ENCODE data around the gene CNN2. TPM values are rescaled to one million over a fixed set of nuclear protein-coding genes. Genes with fewer than 3 reads are reported as not detected.

The CNN2 gene
- 68.4 TPM for polyA plus RNA-seq (2012; ENCODE audit: missing spikeins)

DNA sequence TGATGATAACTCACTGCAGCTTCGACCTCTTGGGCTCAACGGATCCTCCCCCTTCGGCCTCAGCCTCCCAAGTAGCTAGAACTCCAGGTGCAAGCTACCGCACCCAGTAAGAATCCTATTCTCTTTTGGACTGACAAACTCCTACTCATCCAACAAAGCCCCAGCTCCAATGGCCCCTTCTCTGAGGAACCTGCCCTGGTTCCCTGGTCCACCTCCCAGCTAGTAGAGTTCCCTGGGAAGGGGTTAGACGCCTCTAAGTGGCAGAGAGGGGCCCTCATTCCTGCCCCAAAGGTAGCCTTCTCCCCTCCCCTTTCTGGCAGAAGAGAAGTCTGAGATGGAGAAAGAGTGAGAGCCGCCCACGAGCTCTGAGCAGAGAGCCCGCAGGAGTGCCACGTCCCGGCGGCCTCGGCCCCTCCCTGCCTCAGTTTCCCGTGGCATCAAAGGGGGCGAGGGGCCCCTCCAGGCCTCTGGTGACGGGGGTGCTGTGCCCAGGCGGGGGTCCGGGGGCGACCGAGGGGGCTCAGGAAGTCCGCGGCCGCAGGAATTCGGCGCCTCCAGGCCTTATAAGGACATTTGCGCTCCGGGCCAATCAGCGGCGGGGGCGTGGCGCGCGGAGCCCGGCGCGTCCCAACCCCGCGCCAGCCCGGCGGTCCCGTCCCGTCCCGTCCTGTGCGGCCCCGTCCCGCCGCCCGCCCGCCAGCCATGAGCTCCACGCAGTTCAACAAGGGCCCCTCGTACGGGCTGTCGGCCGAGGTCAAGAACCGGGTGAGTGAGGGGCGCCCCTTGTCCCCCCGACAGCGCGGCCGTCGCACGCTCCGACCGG is at the start of gene CNN2:
Gene CNN2, plus strand, starts transcription at position 649 of the 823 bp plus-strand sequence. Its CDS starts 54 bp downstream, at position 703.
- FAIRE-seq (peak; percentile 92), DNase-seq (ENCODE audit: insufficient read length) (peak; percentile 89)
- TF ChIP-seq TAF1 (IDR thresholded peaks at IDR 0.05; ENCODE audit: borderline replicate concordance, low read depth, low read length) (peak; percentile 53; the same call in 1 of the 2 replicates), POLR2A (IDR thresholded peaks at IDR 0.05; ENCODE audit: low read depth, low read length) (peak; percentile 72; the same call in 1 of the 2 replicates), POLR2AphosphoS5 (IDR thresholded peaks at IDR 0.05; ENCODE audit: low read depth, low read length) (no peak)

GRCh38 chr19:977058-977464 is 49.3 kb upstream of the CNN2 start:
- no peak for TF ChIP-seq TAF1 (IDR thresholded peaks at IDR 0.05; ENCODE audit: borderline replicate concordance, low read depth, low read length)
- TF ChIP-seq POLR2AphosphoS5 (IDR thresholded peaks at IDR 0.05; ENCODE audit: low read depth, low read length), result no peak
- TF ChIP-seq POLR2A (IDR thresholded peaks at IDR 0.05; ENCODE audit: low read depth, low read length), result no peak
- DNase-seq (ENCODE audit: insufficient read length), result no peak
- no peak for FAIRE-seq

GRCh38 chr19:979318-979741 is 47.1 kb upstream of the CNN2 start:
- DNase-seq (ENCODE audit: insufficient read length) (no peak), FAIRE-seq (peak; percentile 68)
- TF ChIP-seq POLR2AphosphoS5 (IDR thresholded peaks at IDR 0.05; ENCODE audit: low read depth, low read length), result no peak
- TF ChIP-seq POLR2A (IDR thresholded peaks at IDR 0.05; ENCODE audit: low read depth, low read length), result no peak
- no peak for TF ChIP-seq TAF1 (IDR thresholded peaks at IDR 0.05; ENCODE audit: borderline replicate concordance, low read depth, low read length)

- peak; percentile 40 for FAIRE-seq
Measured at GRCh38 chr19:980133-980998, 46.0 kb upstream of the CNN2 start.

DNA sequence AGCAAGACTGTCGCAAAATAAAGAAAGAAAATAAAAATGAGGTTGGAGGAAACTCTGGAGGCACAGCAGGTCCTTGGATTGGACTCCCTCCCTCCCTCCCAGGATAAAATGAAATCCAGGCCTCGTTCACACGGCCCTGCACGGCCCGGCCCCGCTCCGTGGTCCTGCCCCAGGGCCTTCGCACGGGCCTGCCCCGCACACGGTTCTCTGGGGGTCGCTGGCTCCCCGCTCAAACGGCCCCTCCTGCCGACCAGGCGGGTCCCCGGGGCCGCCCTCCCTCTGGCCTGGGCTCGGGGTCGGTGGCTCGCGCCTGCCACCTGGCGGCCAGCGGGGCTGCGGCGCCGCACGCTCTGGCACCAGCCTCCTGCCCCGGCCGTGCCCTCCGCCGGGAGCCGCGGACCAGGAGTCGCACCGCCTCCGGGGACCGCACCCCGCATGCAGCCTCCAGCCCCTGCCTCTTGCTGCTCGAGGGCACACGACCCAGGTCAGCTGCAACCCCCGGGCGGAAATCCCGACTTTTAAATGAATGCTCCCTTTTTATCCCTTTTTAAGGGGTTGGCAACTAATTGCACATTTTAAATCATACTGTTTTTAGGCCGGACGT is 43.7 kb upstream of the CNN2 start:
- peak; percentile 86 for FAIRE-seq
- peak; percentile 99 for DNase-seq (ENCODE audit: insufficient read length)
- no peak for TF ChIP-seq TAF1 (IDR thresholded peaks at IDR 0.05; ENCODE audit: borderline replicate concordance, low read depth, low read length)

More at GRCh38 chr19:980133-980998, 46.0 kb upstream of the CNN2 start:
- TF ChIP-seq TAF1 (IDR thresholded peaks at IDR 0.05; ENCODE audit: borderline replicate concordance, low read depth, low read length), result no peak
- TF ChIP-seq POLR2A (IDR thresholded peaks at IDR 0.05; ENCODE audit: low read depth, low read length), result no peak
- no peak for TF ChIP-seq POLR2AphosphoS5 (IDR thresholded peaks at IDR 0.05; ENCODE audit: low read depth, low read length)
- no peak for DNase-seq (ENCODE audit: insufficient read length)

DNA sequence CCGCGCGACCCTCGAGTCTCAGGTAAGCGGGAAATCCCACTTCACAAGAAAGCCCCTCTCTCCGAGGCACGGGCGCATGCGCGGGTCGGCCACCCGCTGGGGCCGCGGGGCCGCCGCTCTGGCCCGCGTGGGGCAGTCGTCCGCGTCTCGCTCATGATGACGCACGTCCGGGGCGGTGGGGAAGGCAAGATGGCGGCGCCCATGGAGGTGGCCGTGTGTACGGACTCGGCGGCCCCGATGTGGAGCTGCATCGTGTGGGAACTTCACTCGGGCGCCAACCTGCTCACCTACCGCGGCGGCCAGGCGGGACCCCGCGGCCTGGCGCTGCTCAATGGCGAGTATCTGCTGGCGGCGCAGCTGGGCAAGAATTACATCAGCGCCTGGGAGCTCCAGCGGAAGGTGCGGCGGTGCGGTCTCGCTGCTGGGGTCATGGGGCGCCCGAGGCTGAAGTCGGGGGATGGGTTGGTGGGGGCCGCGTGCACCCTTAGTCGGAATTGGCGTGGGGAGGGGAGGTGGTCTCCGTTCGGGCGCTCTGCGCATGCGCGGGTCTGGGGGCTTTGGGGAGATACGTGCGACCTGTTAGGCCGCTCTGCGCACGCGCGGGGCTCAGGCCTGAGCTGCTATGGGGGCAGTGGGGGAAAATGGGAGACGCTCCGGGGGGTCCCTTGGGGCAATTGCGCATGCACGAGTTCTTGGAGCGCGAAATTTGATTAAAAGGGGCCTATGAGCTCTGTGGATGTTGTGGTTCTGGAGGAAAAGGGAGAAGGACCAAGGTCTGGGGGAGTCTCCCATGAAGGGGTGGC is 42.0 kb upstream of the CNN2 start, which contains the start of gene WDR18:
Gene WDR18, plus strand, starts transcription at position 181 of the 803 bp plus-strand sequence. Its CDS starts 9 bp downstream, at position 190.
- TF ChIP-seq POLR2A (IDR thresholded peaks at IDR 0.05; ENCODE audit: low read depth, low read length), result peak; percentile 66; the same call in 1 of the 2 replicates
- peak; percentile 33; the same call in 1 of the 2 replicates for TF ChIP-seq TAF1 (IDR thresholded peaks at IDR 0.05; ENCODE audit: borderline replicate concordance, low read depth, low read length)
- 0 out of 2 replicates have a peak, but pooled peaks have one; percentile 43 for TF ChIP-seq POLR2AphosphoS5 (IDR thresholded peaks at IDR 0.05; ENCODE audit: low read depth, low read length)
- DNase-seq (ENCODE audit: insufficient read length) (peak; percentile 100), FAIRE-seq (peak; percentile 98)

DNA sequence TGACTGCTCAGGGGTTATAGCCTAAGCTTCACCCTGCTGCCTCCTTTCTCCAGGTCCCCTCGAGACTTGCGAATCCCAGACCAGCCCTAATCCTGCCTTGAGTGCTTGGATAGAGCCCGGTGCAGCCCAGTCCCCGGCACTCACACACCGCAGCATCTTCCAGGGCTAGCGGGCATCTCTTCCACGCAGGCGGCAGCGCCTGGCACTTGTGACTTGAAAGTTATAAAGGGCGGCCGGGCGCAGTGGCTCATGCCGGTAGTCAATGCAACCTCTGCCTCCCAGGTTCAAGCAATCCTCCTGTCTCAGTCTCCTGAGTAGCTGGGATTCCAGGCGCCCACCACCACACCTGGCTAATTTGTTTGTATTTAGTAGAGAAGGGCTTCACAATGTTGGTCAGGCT is 40.3 kb upstream of the CNN2 start:
- no peak for FAIRE-seq
- no peak for DNase-seq (ENCODE audit: insufficient read length)
- no peak for TF ChIP-seq POLR2A (IDR thresholded peaks at IDR 0.05; ENCODE audit: low read depth, low read length)
- TF ChIP-seq TAF1 (IDR thresholded peaks at IDR 0.05; ENCODE audit: borderline replicate concordance, low read depth, low read length), result no peak
- no peak for TF ChIP-seq POLR2AphosphoS5 (IDR thresholded peaks at IDR 0.05; ENCODE audit: low read depth, low read length)

GRCh38 chr19:988081-988480 is 38.3 kb upstream of the CNN2 start:
- FAIRE-seq (no peak), DNase-seq (ENCODE audit: insufficient read length) (no peak)
- TF ChIP-seq POLR2A (IDR thresholded peaks at IDR 0.05; ENCODE audit: low read depth, low read length), result no peak
- TF ChIP-seq POLR2AphosphoS5 (IDR thresholded peaks at IDR 0.05; ENCODE audit: low read depth, low read length), result no peak

- no peak for FAIRE-seq
- TF ChIP-seq POLR2A (IDR thresholded peaks at IDR 0.05; ENCODE audit: low read depth, low read length) (no peak), TAF1 (IDR thresholded peaks at IDR 0.05; ENCODE audit: borderline replicate concordance, low read depth, low read length) (no peak), POLR2AphosphoS5 (IDR thresholded peaks at IDR 0.05; ENCODE audit: low read depth, low read length) (no peak)
- no peak for DNase-seq (ENCODE audit: insufficient read length)
Measured at GRCh38 chr19:988510-988909, 37.9 kb upstream of the CNN2 start.

- TF ChIP-seq POLR2A (IDR thresholded peaks at IDR 0.05; ENCODE audit: low read depth, low read length), result no peak
- no peak for TF ChIP-seq POLR2AphosphoS5 (IDR thresholded peaks at IDR 0.05; ENCODE audit: low read depth, low read length)
- TF ChIP-seq TAF1 (IDR thresholded peaks at IDR 0.05; ENCODE audit: borderline replicate concordance, low read depth, low read length), result no peak
- FAIRE-seq (no peak), DNase-seq (ENCODE audit: insufficient read length) (no peak)
Measured at GRCh38 chr19:989381-990081, 36.9 kb upstream of the CNN2 start.

Measured in GM12892 (cell line).